Spleen (tissue), 7 donors: ENCODE data around the gene UBA3.

ENCODE experiments used
- CTCF ChIP-seq, 11 experiments: fragments of 200-600 bp in 7 of 11; fragments of 450-650 bp in 4 of 11; sonication (generic) in 4 of 11; IDR thresholded peaks in 8 of 11; conservative IDR thresholded peaks in 3 of 11; 1 replicate in 7 of 11; 2 replicates in 4 of 11; pipeline versions ENCODE4 v1.4.0 to v1.8.0; 2016 to 2021; ENCODE audit warnings: antibody characterized with exemption in 11 of 11, inconsistent platforms in 4 of 11, mild to moderate bottlenecking in 1 of 11
- POLR2AphosphoS5 ChIP-seq, 3 donors: sonication (generic); formaldehyde crosslinking; IDR thresholded peaks; one replicate each; pipeline ENCODE4 v1.5.1; 2017; ENCODE audit warnings: antibody characterized with exemption in 3 of 3
- donor health status: DM: no; HTN: no; CAD: no; lungs with moderate emphysema.
- donor health status: DM: no; HTN: no; CAD: no.
- donor health status: DM: no; HTN: no; CAD: no.

- TF ChIP-seq CTCF (IDR thresholded peaks at IDR 0.05 in 8 of 11, conservative IDR thresholded peaks at IDR 0.05 in 3 of 11) (no peak), POLR2AphosphoS5 (IDR thresholded peaks at IDR 0.05) (no peak)
Observed at GRCh38 chr3:69012100-69012799, 67.9 kb downstream of the UBA3 start.
